GM19240 (cell line): Measurements from ENCODE around the gene SPAG9.

Source experiments
- DNase-seq: peaks from one replicate; pipeline ENCODE4 v3.0.0; 2011; ENCODE audit warnings: low spot score; ENCODE audit not compliant: insufficient read length

Gene SPAG9

GRCh38 chr17:50919321-50920040 is 201.2 kb downstream of the SPAG9 start:
- DNase-seq: no peak

- no peak for DNase-seq
These were observed 201.8 kb downstream of the SPAG9 start for GRCh38 chr17:50918933-50919296.

GRCh38 chr17:50918071-50918932 is 202.4 kb downstream of the SPAG9 start:
- DNase-seq: no peak

GRCh38 chr17:50917418-50917743 is 203.3 kb downstream of the SPAG9 start:
- DNase-seq: no peak

- DNase-seq: no peak
These were observed 203.8 kb downstream of the SPAG9 start for GRCh38 chr17:50916708-50917417.

GRCh38 chr17:50916026-50916707 is 204.5 kb downstream of the SPAG9 start:
- DNase-seq: no peak

- no peak for DNase-seq
These were observed 206.1 kb downstream of the SPAG9 start for GRCh38 chr17:50914505-50915063.

GRCh38 chr17:50913120-50913519 is 207.5 kb downstream of the SPAG9 start:
- no peak for DNase-seq
